ENCODE measurements around the gene BMPER.

Gene BMPER

GRCh38 chr7:34190299-34190698, 285.0 kb downstream of the BMPER start:
- no peak for TF ChIP-seq CTCF (IDR thresholded peaks at IDR 0.05; ENCODE audit: low read depth, low read length, missing control alignments)
- in situ Hi-C loops (cut with HindIII; ENCODE audit: low sequenced_read_pairs), result no loop called here
- H3K4me3 ChIP-seq (ENCODE audit: low read depth, low read length), result no peak overlapping the region
- no peak for DNase-seq (ENCODE audit: low read depth)

GRCh38 chr7:34191162-34191561, 285.8 kb downstream of the BMPER start:
- in situ Hi-C loops (cut with HindIII; ENCODE audit: low sequenced_read_pairs), result no loop called here
- DNase-seq (ENCODE audit: low read depth), result no peak
- no peak for TF ChIP-seq CTCF (IDR thresholded peaks at IDR 0.05; ENCODE audit: low read depth, low read length, missing control alignments)
- H3K4me3 ChIP-seq (ENCODE audit: low read depth, low read length), result no peak overlapping the region

GRCh38 chr7:34191771-34192479, 286.6 kb downstream of the BMPER start:
- DNase-seq (ENCODE audit: low read depth), result no peak
- H3K4me3 ChIP-seq (ENCODE audit: low read depth, low read length), result no peak overlapping the region
- in situ Hi-C loops (cut with HindIII; ENCODE audit: low sequenced_read_pairs), result no loop called here
- no peak for TF ChIP-seq CTCF (IDR thresholded peaks at IDR 0.05; ENCODE audit: low read depth, low read length, missing control alignments)

GRCh38 chr7:34192906-34193305, 287.6 kb downstream of the BMPER start:
- in situ Hi-C loops (cut with HindIII; ENCODE audit: low sequenced_read_pairs), result no loop called here
- TF ChIP-seq CTCF (IDR thresholded peaks at IDR 0.05; ENCODE audit: low read depth, low read length, missing control alignments), result no peak
- DNase-seq (ENCODE audit: low read depth), result no peak
- H3K4me3 ChIP-seq (ENCODE audit: low read depth, low read length), result no peak overlapping the region

GRCh38 chr7:34198231-34198641, 292.9 kb downstream of the BMPER start:
- in situ Hi-C loops (cut with HindIII; ENCODE audit: low sequenced_read_pairs), result no loop called here
- no peak for TF ChIP-seq CTCF (IDR thresholded peaks at IDR 0.05; ENCODE audit: low read depth, low read length, missing control alignments)
- DNase-seq (ENCODE audit: low read depth), result no peak
- no peak overlapping the region for H3K4me3 ChIP-seq (ENCODE audit: low read depth, low read length)

Measured in astrocyte of the cerebellum (primary cell).